CD4-positive, alpha-beta T cell treated with Interferon alpha-2 for 1 hour (primary cell): ENCODE results near the gene C10orf62.
"Not testable (repeated sequence)": the region's sequence is repeated elsewhere in the genome, so short reads cannot be mapped to it uniquely, and the experiment has no call there.

Source experiments
- DNase-seq, 2 donors: peaks; one replicate each; pipeline ENCODE4 v3.0.0-alpha.2; 2020 to 2022

C10orf62 gene

DNA sequence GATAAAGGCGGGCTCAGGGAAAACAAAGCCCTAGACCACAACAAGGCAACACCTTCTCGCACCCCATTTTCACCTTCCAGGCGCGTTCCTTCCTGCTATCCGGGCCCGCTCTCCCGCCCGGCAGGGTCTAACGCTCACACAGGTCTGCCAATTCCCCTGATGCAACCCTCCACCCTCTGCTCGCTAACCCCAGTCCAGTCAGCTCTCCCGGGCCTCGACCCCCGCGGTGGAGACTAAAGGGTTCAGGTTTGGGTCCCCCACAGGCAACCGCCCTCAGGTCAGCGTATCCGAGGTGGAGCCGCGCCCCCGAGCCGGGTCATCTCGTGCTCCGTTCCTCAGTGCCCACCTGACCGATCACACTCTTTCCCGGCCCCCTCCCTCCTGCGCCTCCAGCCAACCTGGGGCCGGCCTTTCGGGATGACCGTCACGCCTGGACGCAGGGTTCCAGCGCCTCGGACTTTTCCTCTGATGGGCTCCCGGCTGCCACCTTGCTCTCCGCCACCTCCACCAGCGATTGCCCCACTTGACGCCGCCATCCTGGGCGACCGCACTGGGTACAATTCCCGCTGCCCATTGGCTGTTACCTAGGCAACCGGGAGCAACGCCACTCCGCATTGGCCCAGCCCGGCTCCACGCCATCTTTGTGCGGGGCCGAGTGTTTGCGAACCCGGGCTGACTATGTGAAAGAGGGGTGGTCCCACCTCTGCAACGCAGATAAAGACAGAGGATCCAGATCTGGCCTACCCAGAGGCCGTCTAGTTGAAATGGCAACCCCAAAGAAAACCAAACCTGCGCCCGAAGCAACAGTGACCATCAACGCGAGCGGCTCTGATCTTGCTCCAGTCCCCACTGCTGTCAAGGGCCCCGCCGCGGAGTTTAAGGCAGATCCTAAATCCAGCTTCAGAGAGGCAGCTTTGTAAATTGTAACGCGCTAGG, 43.7 kb downstream of the C10orf62 start, which contains the start of gene MORN4:
TSS of gene MORN4 (minus strand) at position 552 of the 936 bp plus-strand sequence. CDS start 13,847 bp downstream, outside the sequence.
- DNase-seq = peak; percentile 92 to 95

DNA sequence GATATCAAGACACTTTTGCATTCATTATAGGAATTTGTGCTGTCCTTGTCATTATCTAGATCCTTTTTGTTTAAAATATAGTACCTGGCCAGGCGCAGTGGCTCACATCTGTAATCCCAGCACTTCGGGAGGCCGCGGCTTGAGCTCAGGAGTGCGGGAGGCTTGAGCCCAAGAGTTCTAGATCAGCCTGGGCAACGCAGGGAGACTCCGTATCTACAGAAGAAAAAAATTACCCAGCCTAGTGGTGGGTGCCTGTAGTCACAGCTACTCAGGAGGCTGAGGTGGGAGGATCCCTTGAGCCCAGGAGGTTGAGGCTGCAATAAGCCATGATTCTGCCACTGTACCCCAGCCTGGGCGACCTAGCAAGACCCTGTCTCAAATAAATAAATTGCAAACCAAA, 44.4 kb downstream of the C10orf62 start:
- peak in 1 of 2 donors; percentile 36 for DNase-seq

DNA sequence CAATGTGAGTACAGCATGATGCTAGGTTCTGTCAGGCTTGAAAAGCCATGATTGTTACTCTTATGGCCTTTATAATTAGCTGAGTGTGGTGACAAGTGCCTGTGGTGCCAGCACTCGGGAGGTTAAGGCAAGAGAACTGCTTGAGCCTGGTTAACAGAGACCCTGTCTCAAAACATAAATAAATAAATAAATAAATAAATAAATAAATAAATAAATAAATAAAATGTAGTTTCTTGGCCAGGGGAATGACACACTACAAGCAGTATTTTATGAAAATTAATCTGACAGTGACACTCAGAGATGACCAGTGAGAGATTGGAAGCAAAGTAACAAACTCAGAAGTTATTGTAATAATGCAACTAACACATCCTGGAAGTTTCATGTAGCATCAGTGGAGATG, 46.1 kb downstream of the C10orf62 start:
- DNase-seq = no peak

DNA sequence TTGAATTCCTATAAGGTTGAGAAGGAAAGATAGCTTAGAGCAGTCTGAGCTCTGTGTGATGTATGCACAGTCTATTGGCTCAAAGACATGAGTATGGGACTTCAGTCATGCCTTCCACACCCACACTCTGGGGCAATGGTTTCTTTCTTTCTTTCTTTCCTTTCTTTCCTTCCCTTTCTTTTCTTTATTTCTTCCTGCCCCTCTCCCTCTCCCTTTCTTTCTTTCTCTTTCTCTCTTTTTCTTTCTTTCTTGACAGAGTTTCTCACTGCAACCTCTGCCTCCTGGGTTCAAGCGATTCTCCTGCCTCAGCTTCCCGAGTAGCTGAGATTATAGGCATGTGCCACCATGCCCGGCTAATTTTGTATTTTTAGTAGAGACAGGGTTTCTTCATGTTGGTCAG, 49.6 kb downstream of the C10orf62 start:
- not testable (repeated sequence) for DNase-seq

DNA sequence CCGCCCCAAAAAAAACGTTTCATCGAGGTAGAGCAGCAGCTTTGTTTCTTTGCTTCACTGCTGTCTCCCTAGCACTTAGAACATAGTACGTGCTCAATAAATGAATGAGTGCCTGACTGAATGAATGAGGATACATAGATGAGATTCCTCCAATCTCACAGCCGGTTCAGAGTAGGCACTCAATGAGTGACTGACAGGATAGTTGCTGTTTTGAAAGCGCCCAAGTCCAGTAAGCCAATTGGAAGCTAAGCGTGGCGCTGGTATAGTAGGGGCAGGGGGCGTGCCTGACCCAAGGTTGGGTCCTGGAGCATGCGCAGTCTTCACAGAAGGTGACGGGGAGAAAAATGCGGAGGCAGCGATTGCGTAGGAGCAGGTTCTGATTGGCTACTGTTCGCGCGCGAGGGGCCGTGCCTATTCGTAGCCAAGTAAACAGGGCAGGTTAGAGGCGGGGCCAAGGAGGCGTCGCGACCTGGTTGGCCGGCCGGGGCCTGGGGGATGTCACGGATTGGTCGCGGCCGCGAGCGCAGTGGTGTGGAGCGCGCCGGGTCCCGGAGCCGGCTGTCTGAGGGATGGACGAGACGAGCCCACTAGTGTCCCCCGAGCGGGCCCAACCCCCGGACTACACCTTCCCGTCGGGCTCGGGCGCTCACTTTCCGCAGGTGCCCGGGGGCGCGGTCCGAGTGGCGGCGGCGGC, 50.8 kb downstream of the C10orf62 start, which contains the start of gene PI4K2A:
TSS of gene PI4K2A (plus strand) at position 498 of the 694 bp plus-strand sequence. CDS start at position 570, 72 bp downstream.
- peak; percentile 99 for DNase-seq
